Neural progenitor cell (in vitro differentiated cells): ENCODE measurements around the gene ASB3. TPM values are rescaled to one million over a fixed set of nuclear protein-coding genes. Genes with fewer than 3 reads are reported as not detected.

Experiments used
- DNase-seq: peaks from one replicate; pipeline ENCODE4 v3.0.0-alpha.2; 2016; ENCODE audit warnings: low spot score
- H2AFZ ChIP-seq: fragments of 200-600 bp; sonication (generic); replicated peaks from 2 replicates; pipeline ENCODE4 v1.6.1; 2016; ENCODE audit warnings: antibody characterized with exemption
- H3F3A ChIP-seq: fragments of 200-600 bp; sonication (generic); 2 replicates; pipeline ENCODE4 v1.6.1; 2016; ENCODE audit warnings: antibody characterized with exemption, low read depth
- H3K27ac ChIP-seq: fragments of 200-600 bp; sonication (generic); 2 replicates; pipeline ENCODE4 v1.5.1; 2016; ENCODE audit warnings: mild to moderate bottlenecking
- H3K27me3 ChIP-seq: fragments of 200-600 bp; sonication (generic); 2 replicates; pipeline ENCODE4 v1.6.1; 2016; ENCODE audit warnings: mild to moderate bottlenecking, moderate library complexity
- H3K36me3 ChIP-seq: fragments of 200-600 bp; sonication (generic); 2 replicates; pipeline ENCODE4 v1.5.1; 2016
- H3K4me1 ChIP-seq: fragments of 200-600 bp; sonication (generic); 2 replicates; pipeline ENCODE4 v1.6.1; 2016; ENCODE audit warnings: mixed run types
- H3K4me2 ChIP-seq: fragments of 200-600 bp; sonication (generic); 2 replicates; pipeline ENCODE4 v1.6.1; 2016
- H3K4me3 ChIP-seq: fragments of 200-600 bp; sonication (generic); 2 replicates; pipeline ENCODE4 v1.5.1; 2016
- H3K79me2 ChIP-seq: fragments of 200-600 bp; sonication (generic); 2 replicates; pipeline ENCODE4 v1.6.1; 2016; ENCODE audit warnings: low read depth
- H3K9ac ChIP-seq: fragments of 200-600 bp; sonication (generic); 2 replicates; pipeline ENCODE4 v1.6.1; 2016
- H3K9me3 ChIP-seq: fragments of 200-600 bp; sonication (generic); 2 replicates; pipeline ENCODE4 v1.5.1; 2016; ENCODE audit warnings: low read depth
- H4K20me1 ChIP-seq: fragments of 200-600 bp; sonication (generic); 2 replicates; pipeline ENCODE4 v1.6.1; 2016; ENCODE audit warnings: low read depth
- H3K27ac Mint-ChIP-seq: 3 replicates; pipeline ENCODE4 v1.8.0; 2021; ENCODE audit warnings: mixed read lengths
- H3K27me3 Mint-ChIP-seq: 2 replicates; pipeline ENCODE4 v1.8.0; 2022; ENCODE audit warnings: low read depth, mild to moderate bottlenecking, inconsistent platforms, moderate library complexity, mixed read lengths; ENCODE audit not compliant: insufficient read depth
- H3K36me3 Mint-ChIP-seq: 3 replicates; pipeline ENCODE4 v1.8.0; 2021; ENCODE audit warnings: mixed read lengths
- H3K4me1 Mint-ChIP-seq: 3 replicates; pipeline ENCODE4 v1.8.0; 2021; ENCODE audit warnings: mixed read lengths
- H3K4me3 Mint-ChIP-seq: 3 replicates; pipeline ENCODE4 v1.8.0; 2021; ENCODE audit warnings: mild to moderate bottlenecking, moderate library complexity, mixed read lengths
- H3K9me3 Mint-ChIP-seq: 3 replicates; pipeline ENCODE4 v1.8.0; 2020; ENCODE audit warnings: mixed read lengths
- EZH2 ChIP-seq: fragments of 200-600 bp; sonication (generic); IDR thresholded peaks from 2 replicates; pipeline ENCODE4 v1.6.1; 2017; ENCODE audit warnings: antibody characterized with exemption, mild to moderate bottlenecking, moderate library complexity
- EZH2phosphoT487 ChIP-seq: fragments of 200-600 bp; sonication (generic); IDR thresholded peaks from 2 replicates; pipeline ENCODE4 v1.6.1; 2017; ENCODE audit warnings: antibody characterized with exemption
- total RNA-seq: library from RNA; depleted of rRNA; stranded (reverse); fragments of >200 nt; gene quantifications from 2 replicates; pipeline ENCODE4 v1.2.3, GENCODE V29; 2015; ENCODE audit warnings: low replicate concordance
- TF ChIP-seq, protein P1 (sequence below): fragments of 200-600 bp; sonication (generic); IDR thresholded peaks from 2 replicates; pipeline ENCODE4 v1.5.1; 2017; ENCODE audit warnings: antibody characterized with exemption, mild to moderate bottlenecking

Gene ASB3
- total RNA-seq, 1 donor from 2014 or later, result 71.9 TPM

DNA sequence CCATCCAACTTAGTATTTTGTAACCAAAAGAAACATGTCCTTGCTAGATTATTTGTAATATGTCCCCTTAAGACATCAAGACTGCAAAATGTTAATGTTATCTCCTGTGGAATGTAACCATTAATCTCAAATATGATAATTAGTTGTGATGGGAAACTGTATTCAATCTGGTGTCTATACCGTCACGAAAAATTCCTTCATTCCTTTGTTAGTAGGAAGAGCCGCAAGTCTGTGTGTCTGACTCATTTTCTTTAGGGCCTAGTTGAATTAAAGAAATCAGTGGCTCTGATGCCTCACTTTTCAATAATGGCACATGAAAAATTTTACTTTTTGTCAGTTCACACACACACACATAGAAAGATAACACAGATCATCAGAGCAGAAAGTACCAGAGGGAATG is 146.3 kb downstream of the ASB3 start:
- no peaks in the 10 kb centered on the region for H3K27me3 Mint-ChIP-seq

DNA sequence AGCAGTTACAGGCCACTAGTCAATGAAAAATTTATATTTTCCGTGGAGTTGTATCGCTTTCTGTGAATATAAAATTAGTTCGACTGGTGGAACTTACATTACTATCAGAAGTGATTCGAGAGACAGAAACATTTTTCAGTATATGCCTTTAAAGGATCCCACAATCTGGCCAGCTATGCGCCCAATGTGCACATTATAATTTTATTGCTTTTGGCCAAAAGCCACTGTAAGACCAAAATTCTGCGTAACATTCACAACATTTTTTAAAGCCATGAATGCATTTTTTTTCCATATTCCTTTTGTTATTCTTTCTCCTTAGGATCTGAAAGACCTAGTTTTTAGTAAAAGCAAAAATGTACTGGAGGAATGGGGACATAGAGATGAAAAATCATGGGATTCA is 150.2 kb downstream of the ASB3 start:
- no peaks in the 10 kb centered on the region for H3F3A ChIP-seq
- peaks cover 9% of the 10 kb centered on the region for H3K4me1 ChIP-seq
- no peak overlapping the region for H3K4me3 Mint-ChIP-seq

More for the DNA sequence above, 146.3 kb downstream of the ASB3 start:
- H3K4me1 Mint-ChIP-seq, result no peaks in the 10 kb centered on the region
- H3K9ac ChIP-seq, result no peak overlapping the region
- no peaks in the 10 kb centered on the region for H4K20me1 ChIP-seq
- H3K9me3 Mint-ChIP-seq, result no peaks in the 10 kb centered on the region
- H3K36me3 ChIP-seq, result no peaks in the 10 kb centered on the region
- no peak overlapping the region for H3K4me3 Mint-ChIP-seq
- H3K36me3 Mint-ChIP-seq, result no peaks in the 10 kb centered on the region
- H3K27ac Mint-ChIP-seq, result no peak overlapping the region
- H3K4me3 ChIP-seq, result no peak overlapping the region
- no peak overlapping the region for H3K27ac ChIP-seq
- H3K4me1 ChIP-seq, result peaks cover 14% of the 10 kb centered on the region
- no peak overlapping the region for H3K4me2 ChIP-seq
- H3K27me3 ChIP-seq, result no peaks in the 10 kb centered on the region
- no peak for DNase-seq
- no peak overlapping the region for H2AFZ ChIP-seq
- H3K9me3 ChIP-seq, result no peaks in the 10 kb centered on the region
- TF ChIP-seq, protein P1, sequence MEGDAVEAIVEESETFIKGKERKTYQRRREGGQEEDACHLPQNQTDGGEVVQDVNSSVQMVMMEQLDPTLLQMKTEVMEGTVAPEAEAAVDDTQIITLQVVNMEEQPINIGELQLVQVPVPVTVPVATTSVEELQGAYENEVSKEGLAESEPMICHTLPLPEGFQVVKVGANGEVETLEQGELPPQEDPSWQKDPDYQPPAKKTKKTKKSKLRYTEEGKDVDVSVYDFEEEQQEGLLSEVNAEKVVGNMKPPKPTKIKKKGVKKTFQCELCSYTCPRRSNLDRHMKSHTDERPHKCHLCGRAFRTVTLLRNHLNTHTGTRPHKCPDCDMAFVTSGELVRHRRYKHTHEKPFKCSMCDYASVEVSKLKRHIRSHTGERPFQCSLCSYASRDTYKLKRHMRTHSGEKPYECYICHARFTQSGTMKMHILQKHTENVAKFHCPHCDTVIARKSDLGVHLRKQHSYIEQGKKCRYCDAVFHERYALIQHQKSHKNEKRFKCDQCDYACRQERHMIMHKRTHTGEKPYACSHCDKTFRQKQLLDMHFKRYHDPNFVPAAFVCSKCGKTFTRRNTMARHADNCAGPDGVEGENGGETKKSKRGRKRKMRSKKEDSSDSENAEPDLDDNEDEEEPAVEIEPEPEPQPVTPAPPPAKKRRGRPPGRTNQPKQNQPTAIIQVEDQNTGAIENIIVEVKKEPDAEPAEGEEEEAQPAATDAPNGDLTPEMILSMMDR, result no peak
- TF ChIP-seq EZH2phosphoT487 (no peak), EZH2 (no peak)
- no peaks in the 10 kb centered on the region for H3F3A ChIP-seq
- H3K79me2 ChIP-seq, result no peaks in the 10 kb centered on the region

DNA sequence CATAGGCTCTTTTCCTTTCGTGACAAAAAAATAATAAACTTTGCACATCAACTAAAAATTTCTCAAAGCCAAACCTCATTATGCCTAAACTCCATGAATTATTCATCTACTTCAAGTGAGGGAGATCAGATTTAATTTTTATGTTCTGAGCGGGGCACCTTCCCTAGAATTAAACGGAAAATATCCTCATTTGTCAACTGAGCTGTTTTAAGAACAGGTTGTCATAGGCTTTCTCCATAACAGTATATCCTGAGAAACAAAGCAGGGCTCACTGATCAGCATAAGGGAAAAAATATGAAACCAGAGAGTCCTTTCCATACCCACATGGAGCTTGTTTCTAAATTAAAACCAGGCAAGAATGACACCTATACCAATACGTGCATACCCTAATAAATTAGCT is 150.6 kb downstream of the ASB3 start:
- Mint-ChIP-seq H3K27ac (no peak overlapping the region), H3K9me3 (no peaks in the 10 kb centered on the region), H3K36me3 (no peaks in the 10 kb centered on the region), H3K4me3 (no peak overlapping the region), H3K4me1 (no peaks in the 10 kb centered on the region), H3K27me3 (no peaks in the 10 kb centered on the region)
- H2AFZ ChIP-seq, result no peak overlapping the region
- H3K9ac ChIP-seq, result no peak overlapping the region
- H3K79me2 ChIP-seq, result no peaks in the 10 kb centered on the region
- H3K4me3 ChIP-seq, result no peak overlapping the region
- H3K4me2 ChIP-seq, result no peak overlapping the region
- H3K9me3 ChIP-seq, result no peaks in the 10 kb centered on the region
- no peaks in the 10 kb centered on the region for H3K36me3 ChIP-seq
- no peak overlapping the region for H3K27ac ChIP-seq
- H3K4me1 ChIP-seq, result peaks cover 4% of the 10 kb centered on the region
- TF ChIP-seq EZH2 (no peak), EZH2phosphoT487 (no peak)
- TF ChIP-seq, protein P1, result no peak
- no peaks in the 10 kb centered on the region for H3F3A ChIP-seq
- no peaks in the 10 kb centered on the region for H3K27me3 ChIP-seq
- no peak for DNase-seq
- no peaks in the 10 kb centered on the region for H4K20me1 ChIP-seq

More for the DNA sequence above, 150.2 kb downstream of the ASB3 start:
- H3K9me3 Mint-ChIP-seq, result no peaks in the 10 kb centered on the region
- H3K4me1 Mint-ChIP-seq, result no peaks in the 10 kb centered on the region
- no peaks in the 10 kb centered on the region for H3K27me3 ChIP-seq
- H3K27ac Mint-ChIP-seq, result no peak overlapping the region
- no peak overlapping the region for H3K9ac ChIP-seq
- H4K20me1 ChIP-seq, result no peaks in the 10 kb centered on the region
- H3K27ac ChIP-seq, result no peak overlapping the region
- H3K36me3 ChIP-seq, result no peaks in the 10 kb centered on the region
- no peak overlapping the region for H3K4me2 ChIP-seq
- no peaks in the 10 kb centered on the region for H3K27me3 Mint-ChIP-seq
- TF ChIP-seq EZH2phosphoT487 (no peak), EZH2 (no peak)
- TF ChIP-seq, protein P1, result no peak
- no peaks in the 10 kb centered on the region for H3K36me3 Mint-ChIP-seq
- H3K79me2 ChIP-seq, result no peaks in the 10 kb centered on the region
- DNase-seq, result no peak
- no peak overlapping the region for H3K4me3 ChIP-seq
- H2AFZ ChIP-seq, result no peak overlapping the region
- no peaks in the 10 kb centered on the region for H3K9me3 ChIP-seq
